ENCODE data around the gene RSRC1.

GRCh38 chr3:158103887-158104327, 6.0 kb upstream of the RSRC1 start:
- TF ChIP-seq RAD21 (IDR thresholded peaks at IDR 0.05; ENCODE audit: low read depth) (no peak), EP300 (IDR thresholded peaks at IDR 0.05; ENCODE audit: borderline replicate concordance) (no peak), REST (IDR thresholded peaks at IDR 0.05; ENCODE audit: low read depth) (no peak), MAX (IDR thresholded peaks at IDR 0.05) (no peak), TAF1 (IDR thresholded peaks at IDR 0.05; ENCODE audit: low read depth) (no peak), EGR1 (IDR thresholded peaks at IDR 0.05) (no peak), FOXM1 (IDR thresholded peaks at IDR 0.05; ENCODE audit: borderline replicate concordance, low read depth) (no peak), CEBPB (IDR thresholded peaks at IDR 0.05) (no peak), TCF12 (IDR thresholded peaks at IDR 0.05; ENCODE audit: low read depth) (no peak)

Measured in Ishikawa (cell line).